Body of pancreas (tissue), 4 donors: ENCODE data around the gene IL17C. TPM values are rescaled to one million over a fixed set of nuclear protein-coding genes. Genes with fewer than 3 reads are reported as not detected.

Experiments
- ATAC-seq: fragments of 150-250 bp; one replicate; pipeline ENCODE4 v1.9.1; 2016
- DNase-seq, 4 donors: peaks; one replicate each; pipeline ENCODE4 v3.0.0-alpha.2; 2019
- H3K27ac ChIP-seq, 4 donors: fragments of 200-600 bp; sonication (generic); 1 replicate in 3 of 4; 2 replicates in 1 of 4; pipeline versions ENCODE4 v1.5.1 to v1.6.1; 2016 to 2019; ENCODE audit warnings: mild to moderate bottlenecking in 1 of 4, mixed read lengths in 1 of 4, moderate library complexity in 1 of 4
- H3K27me3 ChIP-seq, 2 donors: fragments of 200-600 bp; sonication (generic); one replicate each; pipeline ENCODE4 v1.6.0; 2016; ENCODE audit warnings: mild to moderate bottlenecking in 1 of 2
- H3K36me3 ChIP-seq, 2 donors: fragments of 200-600 bp; sonication (generic); replicated peaks in 1 of 2; 2 replicates each; pipeline ENCODE4 v1.5.1; 2016; ENCODE audit warnings: low read depth in 2 of 2; ENCODE audit not compliant: insufficient read depth in 1 of 2
- H3K4me1 ChIP-seq: fragments of 200-600 bp; sonication (generic); one replicate; pipeline ENCODE4 v1.6.0; 2016
- H3K4me3 ChIP-seq, 2 donors: fragments of 200-600 bp; sonication (generic); 1 replicate in 1 of 2; 2 replicates in 1 of 2; pipeline ENCODE4 v1.5.1; 2016 to 2019
- H3K9me3 ChIP-seq, 3 donors: fragments of 200-600 bp; sonication (generic); 1 replicate in 2 of 3; 2 replicates in 1 of 3; pipeline ENCODE4 v1.5.1; 2016
- CTCF ChIP-seq, 7 experiments: fragments of 450-650 bp in 4 of 7; fragments of 200-600 bp in 3 of 7; sonication (generic) in 3 of 7; IDR thresholded peaks; one replicate each; pipeline ENCODE4 v1.5.1; 2016 to 2019; ENCODE audit warnings: antibody characterized with exemption in 7 of 7
- POLR2A ChIP-seq, 3 donors: fragments of 450-650 bp; IDR thresholded peaks; one replicate each; pipeline ENCODE4 v1.6.1; 2016; ENCODE audit warnings: antibody characterized with exemption in 3 of 3, mild to moderate bottlenecking in 2 of 3
- WGBS, 2 donors: methylation state at CpG; one replicate each; pipeline ENCODE4 v1.1.5; 2017; 5-methylcytosine and 5-hydroxymethylcytosine counted together
- intact Hi-C: fragments of 100-400 bp; cut with DNase I; formaldehyde crosslinking; loops from one replicate; pipeline ENCODE4 v1.15.1; 2023
- total RNA-seq, 2 donors: library from RNA; depleted of rRNA; stranded (reverse); fragments of >200 nt; gene quantifications; one replicate each; pipeline ENCODE4 v1.1.0, GENCODE V29; 2016

The IL17C gene
- total RNA-seq, 2 donors from 2014 or later, result not detected

- Histone ChIP-seq H3K36me3 (peaks cover 3 to 34% of the 10 kb centered on the region in 2 donors), H3K27ac (no peak overlapping the region), H3K9me3 (no peaks in the 10 kb centered on the region), H3K27me3 (no peaks in the 10 kb centered on the region), H3K4me1 (no peaks in the 10 kb centered on the region), H3K4me3 (no peak overlapping the region)
- DNase-seq, result no peak
- TF ChIP-seq POLR2A (IDR thresholded peaks at IDR 0.05) (no peak), CTCF (IDR thresholded peaks at IDR 0.05) (peak in 1 of 7 experiments; percentile 9)
- no peak for ATAC-seq
- intact Hi-C loops, result no loop called here
- WGBS, 2 donors, result 72 to 74% methylated on average over 7 to 12 of the region's 12 CpGs
Measured at GRCh38 chr16:88628512-88628974, 9.8 kb upstream of the IL17C start.

DNA sequence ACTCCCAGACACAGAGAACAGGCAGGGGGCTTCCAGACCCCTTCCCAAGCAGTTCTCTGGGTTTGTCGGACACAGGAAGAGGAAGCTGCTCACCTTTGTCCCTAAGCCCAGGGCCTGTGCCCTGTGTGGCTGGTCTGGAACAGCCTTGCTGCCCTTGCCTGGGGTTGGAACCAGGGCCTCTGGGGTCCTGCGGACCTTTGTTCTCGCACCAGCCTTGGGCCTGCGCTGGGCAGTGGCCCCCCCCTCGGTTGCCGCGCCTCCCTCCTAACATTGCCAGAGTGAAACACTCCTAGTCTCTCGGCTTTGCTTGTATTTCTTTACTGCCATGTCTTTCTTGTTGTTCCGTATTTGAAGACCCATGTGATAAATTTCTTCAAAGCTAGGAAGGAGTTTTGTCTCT lies 8.5 kb upstream of the IL17C start:
- H3K9me3 ChIP-seq, result no peaks in the 10 kb centered on the region
- no peak overlapping the region for H3K4me3 ChIP-seq
- TF ChIP-seq CTCF (IDR thresholded peaks at IDR 0.05), result no peak
- TF ChIP-seq POLR2A (IDR thresholded peaks at IDR 0.05), result no peak
- intact Hi-C loops, result no loop called here
- 80 to 85% methylated on average over 9 of the region's 9 CpGs for WGBS, 2 donors
- peaks cover 0 to 25% of the 10 kb centered on the region in 2 donors for H3K36me3 ChIP-seq
- H3K27ac ChIP-seq, result no peak overlapping the region
- no peak for ATAC-seq
- no peaks in the 10 kb centered on the region for H3K27me3 ChIP-seq
- no peaks in the 10 kb centered on the region for H3K4me1 ChIP-seq
- DNase-seq, result no peak

DNA sequence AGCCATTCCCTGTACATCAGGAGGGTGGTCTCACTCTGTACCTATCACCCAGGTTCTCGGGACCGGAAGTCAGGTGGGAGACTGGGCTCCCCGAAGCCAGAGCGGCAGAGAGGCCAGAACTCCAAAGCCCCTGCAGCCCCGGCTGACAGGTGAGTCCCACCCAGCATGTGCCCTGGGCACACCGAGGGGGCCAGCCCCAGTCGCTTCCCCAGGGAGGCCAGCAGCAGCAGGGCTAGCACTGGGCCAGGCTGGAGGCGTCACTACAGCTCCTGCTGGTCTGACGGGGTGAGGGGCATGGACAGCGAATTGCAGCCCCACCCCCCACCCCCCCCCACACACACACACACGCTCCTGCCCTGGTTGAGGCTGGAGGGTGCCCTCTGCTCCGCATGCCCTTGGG lies 7.9 kb upstream of the IL17C start:
- H3K27me3 ChIP-seq, result no peaks in the 10 kb centered on the region
- H3K4me1 ChIP-seq, result no peaks in the 10 kb centered on the region
- intact Hi-C loops, result no loop called here
- DNase-seq, result no peak
- ATAC-seq, result no peak
- H3K36me3 ChIP-seq, result peaks cover 0 to 21% of the 10 kb centered on the region in 2 donors
- TF ChIP-seq POLR2A (IDR thresholded peaks at IDR 0.05) (no peak), CTCF (IDR thresholded peaks at IDR 0.05) (no peak)
- H3K27ac ChIP-seq, result no peak overlapping the region
- H3K4me3 ChIP-seq, result no peak overlapping the region
- no peaks in the 10 kb centered on the region for H3K9me3 ChIP-seq
- WGBS, 2 donors, result 90 to 91% methylated on average over 4 to 11 of the region's 12 CpGs

GRCh38 chr16:88630941-88631340 lies 7.4 kb upstream of the IL17C start:
- no peaks in the 10 kb centered on the region for H3K9me3 ChIP-seq
- H3K27ac ChIP-seq, result no peak overlapping the region
- no peaks in the 10 kb centered on the region for H3K4me1 ChIP-seq
- no peaks in the 10 kb centered on the region for H3K27me3 ChIP-seq
- H3K4me3 ChIP-seq, result no peak overlapping the region
- peaks cover 0 to 21% of the 10 kb centered on the region in 2 donors for H3K36me3 ChIP-seq
- ATAC-seq (no peak), DNase-seq (no peak)
- TF ChIP-seq CTCF (IDR thresholded peaks at IDR 0.05) (no peak), POLR2A (IDR thresholded peaks at IDR 0.05) (no peak)
- 92 to 96% methylated on average over 18 to 20 of the region's 23 CpGs for WGBS, 2 donors
- intact Hi-C loops, result no loop called here

DNA sequence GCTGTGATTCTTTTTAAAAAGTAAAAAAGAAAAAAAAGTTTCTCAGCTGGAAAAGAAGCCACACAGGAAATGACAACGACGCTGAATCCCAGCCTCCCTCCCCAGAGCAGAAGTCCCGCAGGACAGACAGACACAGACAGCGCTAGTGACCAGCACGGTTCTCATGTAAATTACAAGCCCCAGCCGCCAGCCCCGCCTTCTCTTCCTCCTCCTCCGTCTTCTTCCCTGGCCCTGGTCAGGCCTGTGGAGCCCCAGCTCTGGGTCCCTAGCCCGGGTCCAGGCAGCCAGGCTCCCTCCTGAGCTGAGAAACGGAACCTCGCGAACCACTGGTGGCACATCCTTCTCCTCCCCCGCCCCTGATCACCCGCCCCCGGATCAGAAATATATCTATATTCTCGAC lies 7.0 kb upstream of the IL17C start:
- TF ChIP-seq CTCF (IDR thresholded peaks at IDR 0.05) (no peak), POLR2A (IDR thresholded peaks at IDR 0.05) (no peak)
- Histone ChIP-seq H3K9me3 (no peaks in the 10 kb centered on the region), H3K27ac (no peak overlapping the region), H3K4me3 (no peak overlapping the region), H3K4me1 (no peaks in the 10 kb centered on the region), H3K36me3 (peaks cover 0 to 21% of the 10 kb centered on the region in 2 donors), H3K27me3 (no peaks in the 10 kb centered on the region)
- ATAC-seq, result no peak
- no peak for DNase-seq
- intact Hi-C loops, result no loop called here
- 82 to 88% methylated on average over 16 of the region's 16 CpGs for WGBS, 2 donors
